ENCODE data around the gene SPATA16.
A peak's percentile ranks its signal among the peaks of the same experiment; 100 is the strongest.
"Not testable (repeated sequence)": the region's sequence is repeated elsewhere in the genome, so short reads cannot be mapped to it uniquely, and the experiment has no call there.

Gene SPATA16

DNA sequence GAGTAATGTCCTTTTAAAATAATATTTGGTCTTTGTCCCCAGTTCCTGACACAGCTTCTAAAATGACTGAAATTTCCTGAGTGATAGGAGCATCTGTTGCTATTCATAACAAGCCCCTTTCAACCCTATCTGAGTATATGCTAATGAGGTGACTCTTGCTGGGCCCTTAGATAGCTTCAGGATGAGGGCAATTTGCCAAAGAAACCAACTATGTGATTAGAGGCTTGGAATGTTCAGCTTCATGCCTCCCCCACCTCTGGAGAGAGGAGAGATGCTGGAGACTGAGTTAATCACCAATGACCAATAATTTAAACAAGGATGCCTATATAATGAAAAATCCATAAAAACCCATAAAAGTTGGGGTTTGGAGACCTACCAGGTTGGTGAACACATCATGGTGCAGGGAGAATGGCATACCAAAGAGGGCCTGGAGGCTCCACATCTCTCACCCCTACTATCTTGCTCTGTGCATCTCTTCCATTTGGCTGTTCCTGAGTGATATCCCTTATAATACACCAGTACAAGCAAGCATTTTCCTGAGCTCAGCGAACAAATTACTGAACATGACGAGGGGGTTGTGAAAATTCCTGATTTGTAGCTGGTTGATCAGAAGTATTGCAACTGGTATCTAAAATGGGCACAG is 201.3 kb downstream of the SPATA16 start:
- peak; percentile 40 for DNase-seq

DNA sequence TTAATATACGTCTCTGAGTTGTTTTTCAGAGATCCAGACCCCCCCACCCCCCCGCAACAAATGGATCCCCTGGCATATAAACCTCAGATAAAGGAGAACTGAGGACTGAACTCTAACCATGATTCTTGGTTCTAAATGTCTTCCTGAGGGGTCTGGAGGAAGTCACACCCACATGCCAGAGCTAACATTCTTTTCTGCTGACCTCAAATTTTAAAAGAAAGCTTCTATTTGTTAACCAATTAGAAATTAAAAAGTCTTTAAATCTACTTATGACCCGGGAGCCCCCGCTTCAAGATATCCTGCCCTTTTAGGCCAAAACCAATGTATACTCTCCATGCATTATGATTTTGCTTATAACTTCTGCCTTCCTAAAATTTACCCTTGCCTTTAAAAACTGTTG is 202.2 kb downstream of the SPATA16 start:
- DNase-seq, result no peak

DNA sequence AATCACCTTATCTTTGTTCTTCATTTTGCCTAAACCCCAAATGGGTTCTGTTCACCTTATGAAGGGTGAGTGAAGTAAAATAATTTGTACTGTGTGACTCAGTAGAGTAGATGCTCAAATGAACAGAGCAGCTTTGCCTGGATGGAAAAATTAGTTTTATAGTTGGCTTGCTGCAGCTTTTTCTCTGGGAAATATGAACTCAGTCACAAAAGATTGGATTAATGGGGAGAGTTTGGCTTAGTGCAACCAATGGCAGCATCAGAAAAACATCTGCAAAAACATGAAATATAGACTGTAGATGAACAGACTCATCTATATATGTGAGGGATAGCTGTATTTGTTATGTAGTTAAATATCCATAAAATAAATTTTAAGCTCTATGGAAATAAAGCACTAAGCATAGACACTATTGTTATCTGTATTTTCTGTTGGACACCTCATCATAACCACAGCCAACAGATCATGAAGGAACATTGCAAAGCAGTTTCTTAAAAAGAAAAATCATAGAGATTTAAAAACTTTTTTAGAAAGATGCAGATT is 209.2 kb downstream of the SPATA16 start:
- DNase-seq, result no peak

DNA sequence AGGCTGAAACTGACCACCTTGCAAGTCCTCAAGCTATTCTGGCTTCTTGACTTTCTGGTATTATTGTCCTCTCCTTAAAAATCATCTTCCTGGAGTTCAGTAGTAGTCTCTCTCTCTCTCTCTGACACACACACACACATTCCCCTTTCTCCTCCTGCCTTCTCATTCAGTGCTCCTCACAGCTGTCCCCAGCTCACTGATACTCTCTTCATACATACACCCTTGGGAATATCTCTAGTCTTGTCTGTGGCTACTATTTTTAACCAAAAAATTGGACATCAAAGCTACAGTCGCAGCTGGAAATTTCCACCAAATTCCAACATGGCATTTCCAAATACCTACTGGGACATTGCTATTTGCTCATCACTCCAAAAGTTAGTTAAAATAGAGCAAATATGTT is 211.6 kb downstream of the SPATA16 start:
- no peak for DNase-seq

DNA sequence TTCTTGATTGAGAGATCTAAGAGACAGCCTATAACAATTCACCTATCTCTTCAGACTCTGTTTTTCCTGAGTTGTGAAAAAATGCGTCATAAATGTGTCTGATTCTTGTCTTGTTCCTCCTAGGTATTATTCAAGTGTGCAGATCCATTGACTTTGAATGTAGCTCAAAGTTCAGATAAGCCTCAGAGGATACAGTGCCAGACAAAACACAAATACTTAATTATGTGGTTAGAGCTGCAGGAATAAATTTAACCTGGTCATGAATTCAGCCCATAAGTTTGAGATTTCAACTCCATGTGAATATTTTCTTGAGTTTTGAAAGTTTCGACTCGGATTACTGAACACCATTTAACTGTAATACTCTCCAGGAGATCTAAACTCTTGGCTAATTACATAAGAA is 216.5 kb downstream of the SPATA16 start:
- DNase-seq, result no peak

DNA sequence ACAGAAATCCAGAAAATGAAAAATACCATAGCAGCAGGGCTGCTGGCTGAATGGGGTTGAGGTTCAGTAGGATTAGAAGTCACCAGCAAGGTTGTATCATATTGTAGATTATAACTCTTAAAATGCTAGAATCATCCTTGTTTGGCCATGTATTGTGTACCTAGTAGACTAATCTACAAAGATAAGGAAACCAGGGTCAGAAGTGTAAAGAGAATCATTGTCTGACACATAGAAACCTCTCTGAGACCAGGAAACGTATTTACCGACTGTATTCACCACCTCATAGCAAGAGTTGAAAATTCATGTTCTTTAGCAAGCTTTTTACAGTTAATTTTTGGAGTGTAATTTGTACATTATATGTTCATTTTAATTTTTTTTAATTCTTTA is 221.7 kb downstream of the SPATA16 start:
- no peak for DNase-seq

DNA sequence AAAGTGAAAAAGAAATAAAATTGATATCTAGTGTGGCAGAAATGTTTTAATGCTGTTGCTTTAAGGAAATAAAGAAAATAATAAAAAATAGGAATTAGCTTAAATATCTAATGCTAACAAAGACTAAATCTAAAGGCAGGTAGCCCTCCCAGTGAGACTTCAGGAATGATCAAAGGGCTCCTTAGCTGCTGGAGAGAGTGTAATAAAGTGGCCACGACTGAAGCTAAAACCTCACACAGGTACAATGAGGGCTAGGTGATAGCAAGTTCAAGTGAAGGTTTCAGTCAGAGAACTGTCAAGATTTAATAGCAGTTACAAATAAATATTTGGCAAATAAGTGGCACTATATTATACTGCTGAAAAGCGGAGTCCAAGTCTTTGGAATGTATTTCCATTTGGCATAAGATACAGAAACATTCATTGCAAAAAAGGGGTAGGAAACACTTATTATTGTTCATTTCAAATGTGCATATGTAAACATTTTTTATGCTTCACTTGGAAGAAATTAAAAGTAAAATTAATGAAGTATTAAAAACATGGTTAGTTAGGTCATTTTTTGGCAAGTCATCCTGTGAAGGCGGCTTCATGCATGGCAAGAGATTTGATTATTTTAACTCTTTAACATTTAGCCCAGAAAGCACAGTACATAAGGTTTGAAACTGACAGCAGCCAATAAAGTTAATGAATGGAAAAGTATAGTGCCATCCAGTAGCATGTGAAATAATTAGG is 222.3 kb downstream of the SPATA16 start:
- DNase-seq, result no peak

DNA sequence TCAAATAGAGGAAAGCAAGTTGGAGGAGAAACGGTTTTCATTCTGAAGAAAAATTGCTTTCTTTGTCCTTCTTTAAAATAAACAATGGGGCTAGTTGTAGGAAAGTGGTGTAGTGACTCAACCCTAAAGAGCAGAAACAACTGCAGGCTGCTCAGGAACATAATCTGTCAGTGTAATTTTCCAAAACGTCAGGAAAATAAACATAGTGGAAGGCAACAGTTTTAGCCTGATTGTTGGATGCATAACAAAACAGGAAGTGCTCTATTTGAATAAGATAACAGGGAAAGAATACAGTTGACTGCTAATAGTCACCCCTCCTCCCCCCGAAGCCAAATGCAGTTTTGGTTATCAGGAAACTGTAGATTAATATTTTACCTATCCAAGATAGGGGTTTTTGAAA is 222.9 kb downstream of the SPATA16 start:
- no peak for DNase-seq

DNA sequence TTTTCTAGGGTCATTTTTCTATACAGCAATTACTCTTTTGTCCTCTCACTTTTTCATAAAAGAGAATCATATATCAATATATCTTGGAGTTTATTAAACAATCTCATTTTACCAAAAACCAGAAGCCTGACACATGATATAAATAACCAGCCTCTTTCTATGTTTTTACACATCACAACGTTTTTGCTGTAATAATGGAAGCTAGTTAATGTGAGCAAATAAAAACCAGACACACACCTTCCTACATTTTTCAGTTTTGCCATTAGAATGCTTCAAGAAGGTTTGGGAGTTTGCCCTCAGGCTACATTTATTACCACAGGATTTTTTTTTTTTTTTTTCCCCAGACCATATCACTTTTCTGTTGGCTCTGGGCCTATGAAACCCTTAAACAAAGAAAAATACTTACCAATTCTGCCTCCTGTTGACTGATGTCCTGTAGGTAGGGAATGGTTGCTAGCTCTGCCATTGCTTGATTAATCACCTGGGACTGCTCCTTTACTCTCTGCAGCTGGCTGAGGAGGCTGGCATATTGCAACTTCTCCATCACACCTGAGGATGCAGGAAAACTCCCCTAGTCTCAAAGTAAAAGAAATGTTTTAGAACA is 225.0 kb downstream of the SPATA16 start:
- no peak for DNase-seq

DNA sequence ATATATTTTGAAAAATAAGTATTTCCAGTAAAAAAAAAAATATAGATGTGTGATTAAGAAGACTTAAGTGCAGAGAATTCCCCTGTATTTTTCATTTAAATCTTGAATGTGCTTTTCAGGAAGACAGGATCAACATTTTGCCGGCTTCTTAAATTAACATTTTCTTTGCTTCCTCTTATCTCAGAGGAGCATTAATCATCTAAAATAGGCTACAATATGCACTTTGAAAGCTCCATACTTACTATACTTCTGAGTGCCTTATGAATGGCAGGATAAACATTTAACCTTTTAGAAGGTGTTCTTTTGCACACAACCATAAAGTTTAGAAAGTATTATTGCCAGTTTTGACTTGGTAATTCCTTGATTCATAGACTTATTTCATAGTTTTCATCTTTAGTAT is 226.2 kb downstream of the SPATA16 start:
- DNase-seq, result no peak

DNA sequence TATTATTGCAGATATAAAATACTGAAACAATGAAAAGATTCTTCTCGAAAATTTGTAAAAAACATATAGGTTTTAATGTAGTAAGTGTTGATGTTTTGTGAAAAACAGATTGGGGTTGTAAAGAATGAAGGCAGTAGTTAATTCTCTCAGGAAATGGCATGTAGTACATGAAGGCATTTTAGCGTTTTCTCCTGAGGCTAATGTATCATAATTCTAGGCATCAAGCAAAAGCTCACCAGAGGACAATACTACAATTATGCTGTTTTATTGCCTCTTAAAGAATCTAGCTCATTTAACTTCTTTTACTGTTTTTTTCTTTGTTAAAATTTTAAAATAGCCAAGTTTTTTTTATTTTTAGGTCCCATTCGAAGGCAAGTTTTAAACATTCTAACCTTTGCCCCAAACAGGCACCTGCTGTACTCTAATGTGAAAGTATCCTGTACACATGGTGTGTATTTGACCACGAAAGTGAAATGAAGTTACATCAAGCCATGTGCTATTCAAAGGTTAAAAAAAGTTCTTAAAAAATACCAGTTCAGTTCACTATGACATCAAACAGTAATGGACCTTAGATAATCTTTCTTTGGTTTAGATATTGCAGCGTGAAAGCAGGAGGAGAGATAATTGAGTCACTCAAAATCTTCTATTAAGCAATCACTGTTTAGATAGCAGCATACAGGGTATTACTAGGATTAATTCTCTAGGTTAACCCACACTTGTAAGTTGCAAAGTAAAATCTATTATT is 227.0 kb downstream of the SPATA16 start:
- no peak for DNase-seq

DNA sequence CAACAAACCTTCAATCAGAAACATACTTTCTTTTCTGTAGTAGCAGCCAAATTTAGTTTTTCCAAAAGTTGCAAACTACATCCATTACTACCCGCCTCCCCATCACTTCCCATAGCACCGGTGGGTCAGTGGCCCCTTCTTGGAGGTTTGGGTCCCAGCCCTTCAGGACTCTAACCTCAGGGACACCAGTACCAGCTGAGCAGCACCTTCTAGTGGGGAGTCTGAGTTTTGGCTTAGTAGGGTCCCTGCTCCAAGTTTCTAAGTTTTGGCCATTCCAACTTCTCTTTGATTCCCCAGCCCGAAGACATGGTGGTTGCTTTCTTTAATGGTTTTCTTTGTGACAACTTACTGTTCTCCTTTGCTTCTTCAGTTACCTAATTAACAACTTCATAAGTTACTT is 229.9 kb downstream of the SPATA16 start:
- DNase-seq, result no peak

DNA sequence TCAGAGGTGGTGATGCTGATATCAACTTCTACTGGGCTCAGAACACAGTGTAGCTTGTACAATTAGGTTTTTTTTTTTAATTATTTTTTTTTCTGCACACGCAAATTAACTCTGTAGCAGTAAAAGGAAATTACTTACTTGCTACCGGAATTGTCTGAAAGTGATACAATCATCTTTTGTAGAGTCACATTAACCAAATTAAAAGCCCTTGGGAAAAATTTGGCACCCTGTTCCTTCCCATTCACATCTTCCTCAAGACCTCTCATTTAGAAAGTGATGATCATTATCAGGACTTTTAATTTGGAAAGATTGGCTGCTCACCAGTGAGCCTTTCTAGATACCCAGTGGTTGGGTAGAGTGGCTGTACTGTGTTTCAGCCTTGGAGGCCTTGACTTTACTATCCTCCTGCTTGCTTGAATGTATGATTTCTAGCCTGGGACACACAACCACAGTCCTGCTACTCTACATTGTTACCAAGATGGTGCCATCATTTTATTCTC is 232.2 kb downstream of the SPATA16 start:
- no peak for DNase-seq

DNA sequence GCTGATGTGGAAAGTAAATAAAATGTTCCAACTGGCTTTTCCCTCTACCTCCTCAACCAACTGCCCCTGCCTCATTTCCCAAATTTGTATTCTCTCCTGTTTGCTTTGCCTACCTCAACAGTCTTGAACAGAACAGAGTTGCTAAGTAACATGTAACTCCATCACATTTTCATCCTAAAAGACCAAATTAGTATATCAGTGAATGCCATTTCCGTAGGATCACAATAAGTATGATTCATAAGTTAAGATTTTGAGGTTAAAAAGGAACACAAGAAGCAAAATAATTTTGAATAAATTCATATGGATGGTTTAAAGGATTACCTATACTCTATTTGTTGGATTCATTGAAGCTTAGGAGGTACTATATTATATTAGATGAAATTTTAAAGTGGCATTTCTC is 235.6 kb downstream of the SPATA16 start:
- DNase-seq, result peak; percentile 2

DNA sequence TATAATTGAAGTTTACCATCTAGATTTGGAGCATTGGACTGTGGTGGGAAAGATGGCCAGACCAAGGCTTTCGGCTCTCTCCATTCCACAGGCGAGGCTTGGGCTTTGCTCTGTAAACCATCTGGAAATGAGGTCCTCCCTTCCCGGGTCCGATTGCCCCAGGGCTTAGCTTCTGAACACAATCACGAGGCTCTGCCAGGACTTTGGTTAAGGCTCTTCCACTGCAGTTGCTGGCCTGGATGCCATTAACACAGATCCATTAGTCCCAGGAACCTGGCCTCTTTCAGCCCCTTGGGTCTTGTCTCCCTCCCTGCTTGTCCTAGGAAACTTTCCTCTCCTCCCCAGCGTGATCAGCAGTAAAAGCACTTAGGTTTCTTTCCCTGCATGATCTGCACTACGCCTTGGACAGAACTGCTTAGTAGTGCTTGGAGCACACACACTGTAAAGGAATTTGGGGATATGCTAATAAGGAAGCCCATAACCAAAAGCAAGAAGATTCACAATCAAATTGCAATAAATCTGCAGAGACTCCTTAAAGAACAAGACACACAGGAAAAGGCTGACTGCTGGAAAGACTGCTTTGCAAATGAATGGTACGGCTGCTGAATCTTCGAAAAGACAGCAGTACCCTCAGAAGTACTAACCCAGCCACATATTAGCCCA is 236.2 kb downstream of the SPATA16 start:
- peak; percentile 6 for DNase-seq

DNA sequence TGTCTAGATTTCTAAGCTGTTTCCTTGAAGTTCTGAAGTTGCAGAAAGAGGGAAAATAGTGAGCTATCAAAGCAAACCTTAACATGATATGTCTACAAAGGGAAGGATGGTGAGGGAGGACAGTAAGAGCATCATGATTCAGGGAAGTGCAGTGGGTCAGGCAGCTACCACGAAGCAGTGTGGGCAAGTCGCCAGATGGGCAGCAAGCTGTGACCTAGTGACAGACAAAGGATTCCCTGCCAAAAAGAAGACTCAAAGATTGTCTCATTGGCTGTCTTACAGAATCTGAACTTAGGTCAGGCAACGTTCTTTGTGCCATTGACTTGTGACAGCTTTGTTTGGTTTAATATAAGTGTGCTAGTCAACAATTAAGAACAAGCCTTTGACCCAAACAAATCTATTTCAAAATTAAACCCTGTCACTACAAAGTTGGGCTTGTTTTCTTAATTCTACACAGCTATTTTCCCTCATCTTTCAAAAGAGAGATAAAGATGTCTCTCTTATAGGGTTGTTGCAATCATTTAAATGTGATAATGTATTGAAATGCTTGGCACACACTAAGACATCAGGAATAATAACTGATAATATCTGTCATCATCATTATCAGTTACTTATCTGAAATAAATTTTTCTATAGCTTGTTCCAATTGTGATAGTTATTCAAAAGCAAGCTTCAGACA is 237.3 kb downstream of the SPATA16 start:
- DNase-seq, result peak; percentile 3

DNA sequence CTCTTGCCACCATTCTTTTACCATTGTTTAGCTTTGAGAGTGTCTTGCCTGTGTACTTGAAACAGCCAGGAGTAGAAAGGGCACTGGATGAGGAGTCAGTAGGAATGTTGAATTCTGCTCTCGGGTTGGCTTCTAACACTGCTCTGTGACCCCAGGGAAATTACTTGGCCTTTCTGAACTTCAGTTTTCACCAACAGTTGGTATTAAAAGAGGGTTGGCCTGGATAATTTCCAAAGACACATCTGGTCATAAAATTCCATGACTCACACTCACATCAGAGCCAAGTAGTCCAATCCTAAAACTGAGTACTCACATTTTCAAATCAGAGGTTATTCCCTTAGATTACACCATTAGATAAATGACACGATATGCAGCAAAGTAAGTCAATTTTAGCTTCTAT is 248.9 kb downstream of the SPATA16 start:
- peak; percentile 39 for DNase-seq

DNA sequence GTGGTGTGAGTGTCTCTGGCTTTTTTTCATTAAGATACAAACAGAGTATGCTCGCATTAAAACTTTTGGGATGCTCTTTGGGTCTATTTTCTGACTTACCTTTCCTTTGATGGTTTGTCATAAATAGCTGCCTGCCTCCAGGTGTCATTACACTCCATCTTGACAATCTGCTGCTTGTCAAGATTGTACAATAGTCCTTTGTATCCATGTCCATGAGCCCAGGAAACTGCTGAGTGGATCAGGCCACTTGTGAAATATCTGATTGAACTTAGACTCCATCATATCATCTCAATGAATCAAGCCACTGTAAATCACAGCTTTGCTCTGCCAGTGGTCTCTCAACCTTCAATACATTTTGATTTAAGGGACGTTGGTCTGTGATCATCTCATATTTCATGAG is 255.3 kb downstream of the SPATA16 start:
- no peak for DNase-seq

DNA sequence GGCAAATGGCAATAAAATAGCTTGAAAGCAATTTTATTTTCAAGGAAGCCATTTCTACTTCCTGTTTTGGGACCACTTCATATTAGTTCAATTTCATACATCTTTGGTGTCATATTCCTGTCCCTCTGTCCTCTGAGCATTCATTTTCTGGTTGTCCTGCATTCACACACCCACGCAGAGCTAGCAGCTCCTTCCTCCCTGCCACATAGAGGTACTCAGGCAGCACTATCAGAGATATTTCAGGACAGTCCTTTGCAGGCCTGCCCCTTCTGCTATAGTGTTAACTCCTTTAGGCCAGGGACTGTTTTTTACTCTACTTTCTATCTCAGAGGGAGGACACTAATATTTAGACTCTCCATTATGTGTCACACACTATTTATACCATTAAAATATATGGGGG is 258.5 kb downstream of the SPATA16 start:
- DNase-seq, result no peak

DNA sequence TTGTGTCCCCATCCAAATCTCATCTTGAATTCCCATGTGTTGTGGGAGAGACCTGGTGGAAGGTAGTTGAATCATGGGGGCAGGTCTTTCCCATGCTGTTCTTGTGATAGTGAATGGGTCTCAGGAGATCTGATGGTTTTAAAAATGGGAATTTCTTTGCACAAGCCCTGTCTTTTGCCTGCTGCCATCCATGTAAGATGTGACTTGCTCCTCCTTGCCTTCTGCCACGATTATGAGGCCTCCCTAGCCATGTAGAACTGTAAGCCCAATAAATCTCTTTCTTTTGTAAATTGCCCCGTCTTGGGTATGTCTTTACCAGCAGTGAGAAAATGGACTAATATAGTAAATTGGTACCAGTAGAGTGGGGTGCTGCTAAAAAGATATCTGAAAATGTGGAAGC is 261.7 kb downstream of the SPATA16 start:
- not testable (repeated sequence) for DNase-seq

DNA sequence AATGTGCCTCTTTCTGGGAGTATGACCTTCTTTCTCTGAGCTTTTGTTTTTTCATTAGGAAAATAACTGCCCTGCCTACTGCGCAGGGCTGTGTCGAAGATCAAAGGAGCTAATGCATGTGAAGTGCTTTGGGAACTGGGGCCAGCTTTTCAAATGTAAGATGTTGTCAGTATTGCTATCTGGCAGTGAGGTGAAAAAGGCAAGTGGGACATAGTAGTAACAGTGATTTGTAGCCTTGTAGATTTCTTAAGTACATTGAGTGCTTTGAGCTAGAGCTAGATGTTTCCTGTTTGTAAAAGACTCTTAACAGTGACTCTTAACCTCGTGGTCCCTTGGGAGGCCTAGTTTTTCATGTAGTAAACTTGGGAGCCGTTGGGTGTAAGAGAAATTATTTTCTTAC is 264.0 kb downstream of the SPATA16 start:
- DNase-seq, result no peak

DNA sequence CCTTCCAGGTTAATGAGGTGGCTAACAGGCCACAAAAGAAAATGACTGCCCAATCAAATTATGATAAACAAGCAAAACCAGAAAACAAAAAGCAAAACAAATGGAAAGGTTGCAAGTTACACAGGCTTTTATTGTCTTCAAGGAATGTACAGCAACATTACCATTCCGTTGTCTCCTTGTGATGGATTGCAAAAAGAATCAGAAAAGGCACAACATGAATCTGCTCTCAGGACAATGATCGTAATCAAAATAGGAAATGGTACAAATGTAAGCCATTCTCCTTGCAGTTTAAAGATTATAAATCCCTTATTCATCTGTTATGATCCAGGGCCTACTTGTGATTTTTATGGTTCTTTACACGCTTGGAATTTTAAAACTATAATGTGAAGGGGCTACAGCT is 264.7 kb downstream of the SPATA16 start:
- no peak for DNase-seq

Measured in fibroblast of skin of scalp (primary cell).